Fibroblast of skin of back (primary cell): ENCODE data around the gene IL17RC.
"Not testable (repeated sequence)": the region's sequence is repeated elsewhere in the genome, so short reads cannot be mapped to it uniquely, and the experiment has no call there.

Experiments used
- DNase-seq: peaks from one replicate; pipeline ENCODE4 v3.0.0-alpha.2; 2013

Gene IL17RC

DNA sequence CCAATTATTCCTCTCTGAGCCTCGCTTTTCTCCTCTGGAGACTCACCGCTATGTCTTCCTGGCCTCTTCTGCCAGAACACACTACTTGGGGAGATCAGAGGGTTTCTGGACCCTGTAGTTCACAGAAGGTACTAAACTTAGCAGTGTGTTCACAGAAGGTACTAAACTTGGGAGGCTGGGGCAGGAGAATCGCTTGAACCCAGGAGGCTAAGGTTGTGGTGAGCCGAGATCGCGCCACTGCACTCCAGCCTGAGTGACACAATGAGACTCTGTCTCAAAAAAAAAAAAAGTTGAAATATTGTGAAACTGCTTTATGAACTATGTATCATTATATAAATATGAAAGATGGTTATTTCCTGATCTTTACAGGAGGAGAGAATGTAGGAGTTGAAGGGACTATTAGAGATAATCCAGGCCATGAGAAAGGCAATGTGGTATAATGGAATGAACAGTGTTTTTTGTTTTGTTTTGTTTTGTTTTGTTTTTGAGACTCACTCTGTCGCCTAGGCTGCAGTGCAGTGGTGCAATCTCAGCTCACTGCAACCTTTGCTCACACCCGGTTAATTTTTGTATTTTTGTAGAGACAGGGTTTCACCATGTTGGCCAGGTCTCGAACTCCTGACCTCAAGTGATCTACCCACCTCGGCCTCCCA lies 20.0 kb upstream of the IL17RC start:
- DNase-seq, result peak; percentile 38

DNA sequence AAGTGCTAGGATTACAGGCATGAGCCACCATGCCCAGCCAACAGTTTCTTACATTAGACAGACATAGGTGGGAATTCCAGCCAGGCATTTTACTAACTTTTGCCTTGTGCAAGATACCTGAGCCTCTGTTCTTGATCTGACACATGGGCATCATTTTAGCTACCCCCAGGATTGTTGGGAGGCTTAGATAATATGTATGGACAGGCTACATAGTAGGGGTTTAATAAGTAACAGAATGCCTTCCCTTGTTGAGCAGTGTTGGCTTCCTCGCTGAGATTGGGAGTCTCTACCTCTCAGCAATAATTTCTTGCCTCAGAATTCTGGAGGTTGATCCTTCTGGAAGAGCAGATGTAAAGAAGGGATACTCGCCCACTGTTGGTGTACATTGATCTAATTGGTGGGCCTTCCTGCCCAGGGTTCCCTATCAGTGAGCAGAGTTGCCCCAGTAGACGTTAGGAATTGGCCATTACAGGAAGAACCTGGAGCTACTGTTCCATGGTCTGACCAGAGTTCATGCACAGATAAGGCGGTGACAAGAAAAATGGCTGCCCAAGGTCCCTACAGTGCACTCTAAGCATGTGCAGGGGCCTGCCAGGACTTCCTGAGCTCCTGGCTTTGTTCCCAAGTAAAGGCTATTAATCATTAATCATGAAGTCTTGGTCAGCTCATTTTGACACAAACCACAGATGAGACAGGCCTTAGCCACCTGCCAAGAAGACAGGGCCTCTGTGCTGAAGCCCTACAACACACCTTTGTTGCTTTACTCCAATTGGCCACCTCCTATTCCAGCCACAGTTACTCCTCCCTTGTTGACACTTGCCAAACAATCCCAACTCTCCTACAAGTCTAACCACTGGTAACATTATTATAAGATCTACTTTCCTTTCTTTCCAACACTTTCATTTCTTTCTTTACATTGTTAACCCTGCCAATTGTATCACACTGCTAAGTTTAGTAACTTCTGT lies 19.2 kb upstream of the IL17RC start:
- DNase-seq, result peak; percentile 32

DNA sequence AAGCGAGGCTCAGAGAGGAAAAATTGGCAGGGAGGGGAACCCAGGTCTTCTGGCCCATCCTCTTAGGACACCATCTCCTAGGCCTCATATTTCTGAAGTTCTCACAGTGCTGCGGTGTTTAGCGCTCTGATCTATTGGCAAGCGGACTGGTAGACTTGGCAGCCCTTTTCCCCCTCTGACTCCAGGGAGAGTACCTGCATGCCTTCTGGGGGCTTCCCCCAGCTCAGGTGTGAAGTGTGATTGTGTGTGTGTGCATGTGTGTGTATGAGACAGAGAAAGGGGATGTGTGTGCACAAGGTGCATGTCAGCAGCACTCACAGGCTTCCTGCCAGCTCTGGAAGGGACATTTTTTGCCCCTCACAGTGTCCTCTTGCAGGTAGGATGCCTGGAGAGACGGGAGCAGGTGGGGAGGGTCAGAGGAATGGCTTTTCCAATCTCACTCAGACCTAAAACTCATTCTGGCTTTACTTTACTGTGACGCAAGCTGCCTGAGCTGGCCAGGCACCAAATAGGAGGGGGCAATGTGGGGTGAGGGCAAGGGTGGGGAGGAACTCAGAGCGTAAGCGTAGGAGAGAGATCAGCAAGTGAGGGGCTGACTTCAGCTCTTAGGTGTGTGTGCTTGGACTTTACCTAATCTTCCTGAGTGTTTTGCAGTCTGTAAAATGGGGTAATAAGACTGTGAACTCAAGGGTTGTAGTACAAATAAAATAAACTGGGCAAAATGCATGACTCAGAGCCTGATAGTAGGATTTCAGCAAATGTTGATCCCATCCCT lies 18.2 kb upstream of the IL17RC start:
- no peak for DNase-seq

DNA sequence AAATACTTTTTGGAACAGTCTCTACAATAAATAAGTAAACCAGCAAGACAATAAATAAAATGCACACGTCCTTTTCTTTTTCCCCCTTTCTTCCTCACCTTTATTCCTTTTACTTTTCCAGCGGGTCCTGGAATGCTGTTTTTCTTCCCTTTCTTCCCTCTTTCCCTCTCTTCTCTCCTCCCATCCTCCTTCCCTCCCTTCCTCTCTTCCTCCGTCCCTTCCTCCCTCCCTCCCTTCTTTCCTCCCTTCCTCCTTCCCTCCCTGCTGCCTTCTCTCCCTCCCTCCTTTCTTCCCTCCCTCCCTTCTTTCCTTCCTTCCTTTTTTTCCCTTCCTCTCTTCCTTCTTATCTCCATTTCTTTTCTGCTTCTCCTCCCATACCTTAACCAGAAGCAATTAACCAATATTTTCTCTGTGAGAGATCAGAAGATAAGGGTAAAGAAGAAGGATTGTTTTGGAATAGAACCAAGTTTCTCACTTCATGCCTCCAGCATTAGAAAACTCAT lies 17.6 kb upstream of the IL17RC start:
- no peak for DNase-seq

DNA sequence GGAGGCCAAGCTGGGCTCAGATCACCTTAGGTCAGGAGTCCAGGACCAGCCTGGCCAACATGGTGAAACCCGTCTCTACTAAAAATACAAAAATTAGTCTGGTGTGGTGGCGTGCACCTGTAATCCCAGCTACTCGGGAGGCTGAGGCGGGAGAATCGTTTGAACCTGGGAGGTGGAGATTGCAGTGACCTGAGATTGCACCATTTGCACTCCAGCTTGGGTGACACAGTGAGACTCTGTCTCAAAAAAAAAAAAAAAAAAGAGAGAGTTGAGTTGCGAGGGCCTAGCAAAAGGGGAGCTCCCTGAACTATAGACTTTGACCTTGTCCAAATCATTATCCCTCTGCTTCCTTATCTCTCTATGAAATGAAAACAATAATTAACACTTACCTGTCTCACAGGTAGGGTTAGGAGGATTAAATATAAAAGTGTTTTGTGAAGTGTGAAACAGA lies 15.9 kb upstream of the IL17RC start:
- DNase-seq, result not testable (repeated sequence)

DNA sequence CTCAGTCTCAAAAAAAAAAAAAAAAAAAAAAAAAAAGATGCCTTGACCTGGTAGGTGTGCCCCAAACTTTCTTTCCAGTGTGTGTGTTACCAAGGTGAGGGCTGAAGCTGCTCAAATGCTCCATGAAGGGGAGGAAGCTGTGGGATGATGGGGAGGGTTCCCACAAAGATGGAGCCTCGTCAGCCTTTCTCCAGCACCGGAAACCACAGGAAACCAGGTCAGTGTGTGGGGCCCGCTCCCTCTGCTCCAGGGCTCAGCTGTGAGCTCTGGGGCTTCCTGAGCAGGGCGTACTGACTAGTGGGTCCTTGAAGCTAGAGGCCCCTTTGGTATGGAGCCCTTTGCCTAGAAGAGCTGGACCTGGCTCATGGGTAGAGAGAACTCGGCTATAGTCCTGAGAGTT lies 14.9 kb upstream of the IL17RC start:
- DNase-seq, result no peak

DNA sequence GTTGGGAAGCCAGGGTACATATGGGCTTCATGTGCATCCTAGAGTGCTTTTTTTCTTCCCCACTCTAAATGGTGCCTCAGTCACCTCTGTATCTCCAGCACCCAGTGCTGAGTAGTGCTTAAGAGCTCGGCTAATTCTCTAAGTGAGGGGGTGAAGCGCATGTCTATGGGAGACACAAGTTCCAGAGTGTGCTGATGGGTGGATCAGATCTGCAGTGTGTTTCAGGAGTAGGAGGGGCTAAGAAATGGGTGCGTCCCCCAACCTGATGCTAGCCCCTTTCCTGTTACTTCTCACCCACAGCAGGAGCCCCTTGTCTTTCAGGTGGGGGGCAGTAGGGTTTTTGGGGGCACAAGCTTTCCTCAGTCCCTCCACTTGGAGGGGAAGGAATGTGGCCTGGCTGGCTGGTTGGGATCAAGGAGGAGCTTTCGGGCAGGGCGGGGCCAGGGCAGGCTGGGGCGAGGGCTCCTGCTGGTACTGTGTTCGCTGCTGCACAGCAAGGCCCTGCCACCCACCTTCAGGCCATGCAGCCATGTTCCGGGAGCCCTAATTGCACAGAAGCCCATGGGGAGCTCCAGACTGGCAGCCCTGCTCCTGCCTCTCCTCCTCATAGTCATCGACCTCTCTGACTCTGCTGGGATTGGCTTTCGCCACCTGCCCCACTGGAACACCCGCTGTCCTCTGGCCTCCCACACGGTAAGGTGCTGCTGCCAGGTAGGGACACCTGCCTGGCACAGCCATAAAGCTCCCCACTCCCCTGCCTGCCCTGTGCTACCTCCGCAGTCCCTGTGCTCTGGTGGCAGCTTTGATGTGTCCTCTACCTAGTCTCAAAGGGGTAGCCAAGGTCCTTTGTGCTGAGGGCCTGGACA lies 14.3 kb upstream of the IL17RC start, which contains the start of gene IL17RE:
Gene IL17RE, plus strand, starts transcription at position 477 of the 866 bp plus-strand sequence. Its CDS starts 85 bp downstream, at position 562.
- peak; percentile 26 for DNase-seq

DNA sequence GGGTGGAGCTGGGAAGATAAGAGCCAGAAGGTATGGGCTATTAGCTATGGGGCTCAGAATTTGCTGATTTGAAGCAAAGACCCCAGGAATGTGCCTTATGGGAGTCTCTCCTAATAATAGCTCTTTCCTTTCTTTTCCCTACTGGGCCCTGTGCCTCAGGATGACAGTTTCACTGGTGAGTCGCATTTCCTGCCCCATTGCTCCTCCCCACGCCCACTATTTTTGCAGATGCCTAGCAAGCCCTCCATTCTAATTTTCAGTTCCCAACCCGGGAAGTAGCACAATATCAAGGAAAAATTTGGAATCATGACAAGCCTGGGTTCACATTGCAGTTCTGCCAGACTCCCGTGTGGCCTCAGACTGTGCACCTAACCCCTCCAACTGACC lies 13.7 kb upstream of the IL17RC start:
- DNase-seq, result peak; percentile 78

DNA sequence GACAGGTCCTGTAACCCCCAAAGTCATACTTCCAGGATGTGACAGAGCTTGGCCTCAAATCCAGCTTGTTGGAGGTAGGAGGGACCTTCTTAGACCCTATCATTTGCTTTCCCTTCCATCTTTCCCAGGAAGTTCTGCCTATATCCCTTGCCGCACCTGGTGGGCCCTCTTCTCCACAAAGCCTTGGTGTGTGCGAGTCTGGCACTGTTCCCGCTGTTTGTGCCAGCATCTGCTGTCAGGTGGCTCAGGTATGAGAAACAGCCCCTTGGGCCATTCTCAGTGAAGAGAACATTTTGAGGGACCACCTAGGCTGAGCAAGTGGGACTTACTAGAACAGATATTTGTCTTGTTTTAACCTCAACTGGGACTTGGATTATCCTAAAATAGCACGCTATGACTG lies 13.0 kb upstream of the IL17RC start:
- DNase-seq, result no peak

DNA sequence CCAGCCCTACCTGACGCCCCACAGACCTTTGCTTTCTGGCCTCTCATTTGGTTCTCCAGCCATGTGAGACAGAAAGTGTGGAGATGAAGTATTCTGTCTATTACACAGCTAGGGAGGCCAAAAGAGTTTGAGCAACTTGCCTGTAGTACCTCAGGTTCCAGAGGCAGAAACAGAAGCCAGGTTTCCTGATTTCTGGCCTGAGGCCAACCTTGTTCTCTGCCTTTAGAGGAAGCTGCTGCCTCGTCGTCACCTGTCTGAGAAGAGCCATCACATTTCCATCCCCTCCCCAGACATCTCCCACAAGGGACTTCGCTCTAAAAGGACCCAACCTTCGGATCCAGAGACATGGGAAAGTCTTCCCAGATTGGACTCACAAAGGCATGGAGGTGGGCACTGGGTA lies 10.4 kb upstream of the IL17RC start:
- no peak for DNase-seq

DNA sequence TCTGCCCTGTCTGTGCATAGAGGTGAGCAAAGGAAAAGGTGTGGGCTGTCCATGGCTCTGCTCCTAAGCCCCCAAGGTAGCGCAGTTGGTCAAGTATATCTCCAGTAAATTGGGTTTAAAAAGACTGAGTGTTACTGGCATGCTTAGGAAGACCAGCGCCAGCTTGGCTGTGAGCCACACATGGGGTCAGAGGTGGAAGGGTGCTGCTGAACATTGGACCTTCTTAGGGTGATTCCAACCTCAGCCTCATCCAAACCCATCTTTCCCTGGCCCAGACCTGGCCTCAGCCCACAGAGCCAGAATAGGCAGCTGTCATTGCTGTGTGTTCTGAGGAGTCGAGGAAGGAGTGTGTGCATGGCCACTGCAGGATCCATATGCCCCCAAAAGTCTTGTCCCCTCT lies 8.6 kb upstream of the IL17RC start:
- no peak for DNase-seq

DNA sequence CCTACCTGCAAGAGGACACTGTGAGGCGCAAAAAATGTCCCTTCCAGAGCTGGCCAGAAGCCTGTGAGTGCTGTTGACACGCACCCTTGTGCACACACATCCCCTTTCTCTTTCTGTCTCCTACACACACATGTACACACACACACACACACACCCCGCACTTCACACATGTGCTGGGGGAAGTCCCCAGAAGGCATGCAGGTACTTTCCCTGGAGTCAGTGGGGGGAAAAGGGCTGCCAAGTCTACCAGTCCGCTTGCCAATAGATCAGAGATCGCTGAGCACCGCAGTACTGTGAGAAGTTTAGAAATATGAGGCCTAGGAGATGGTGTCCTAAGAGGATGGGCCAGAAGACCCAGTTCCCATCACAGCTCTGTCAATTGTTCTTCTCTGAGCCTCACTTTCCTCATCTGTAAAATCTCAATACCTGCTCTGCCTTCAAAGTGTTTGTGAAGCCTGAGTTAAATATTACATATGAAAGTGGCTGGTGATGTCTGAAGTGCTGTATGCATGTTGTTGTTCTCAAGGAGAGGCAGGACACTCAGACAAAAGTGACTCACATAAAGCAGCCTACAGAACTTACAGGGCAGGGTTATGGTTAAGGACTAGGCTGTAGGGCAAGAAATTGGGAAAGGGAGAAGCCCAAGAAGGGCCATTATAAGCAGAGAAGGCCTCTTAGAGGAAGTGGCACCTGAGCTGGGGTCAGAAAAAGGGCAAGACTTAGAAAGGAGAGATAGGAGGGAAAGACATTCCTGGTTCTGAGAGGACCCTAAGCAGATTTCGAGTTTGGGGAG lies 7.5 kb upstream of the IL17RC start:
- DNase-seq, result no peak

DNA sequence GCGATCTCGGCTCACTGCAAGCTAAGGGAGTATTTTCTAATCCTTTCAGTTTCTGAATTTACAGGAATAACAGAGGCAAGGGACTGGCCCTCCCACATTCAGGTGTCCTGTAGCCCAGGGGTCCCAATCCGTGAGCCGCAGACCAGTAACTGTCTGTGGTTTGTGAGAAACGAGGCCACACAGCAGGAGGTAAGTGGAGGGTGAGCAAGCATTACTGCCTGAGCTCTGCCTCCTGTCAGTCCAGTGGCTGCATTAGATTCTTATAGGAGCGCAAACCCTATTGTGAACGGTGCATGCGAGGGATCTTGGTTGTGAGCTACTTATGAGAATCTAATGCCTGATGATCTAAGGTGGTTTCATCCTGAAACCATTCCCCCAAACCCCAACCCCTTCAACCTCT lies 5.0 kb upstream of the IL17RC start:
- no peak for DNase-seq

DNA sequence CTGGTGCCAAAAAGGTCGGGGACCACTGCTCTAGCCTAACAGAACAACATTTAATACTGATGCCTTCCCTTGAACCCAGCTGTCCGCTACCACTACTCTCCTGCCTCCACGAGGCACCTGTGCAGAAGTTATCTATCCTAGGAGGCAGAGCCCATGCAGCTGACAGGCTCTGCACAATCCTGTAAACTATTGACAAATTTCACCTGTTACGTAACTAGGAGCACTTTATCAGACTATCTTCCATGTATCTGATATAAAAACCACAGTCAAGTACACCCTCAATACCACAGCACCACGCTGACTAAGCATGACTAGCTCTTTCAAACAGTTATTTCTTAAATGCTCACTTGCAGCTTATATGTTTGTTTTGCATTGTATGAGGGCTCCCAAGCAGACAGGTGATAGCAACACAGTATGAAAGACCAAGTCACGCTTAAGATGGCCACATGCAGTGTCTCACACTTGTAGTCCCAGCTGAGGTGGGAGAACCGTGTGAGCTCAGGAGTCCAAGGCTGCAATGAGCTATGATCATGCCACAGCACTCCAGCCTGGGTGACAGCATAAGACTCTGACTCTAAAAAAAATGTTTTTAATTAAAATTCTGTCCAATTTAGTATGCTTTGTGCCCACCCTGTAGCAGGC lies 4.5 kb upstream of the IL17RC start:
- DNase-seq, result peak; percentile 7

DNA sequence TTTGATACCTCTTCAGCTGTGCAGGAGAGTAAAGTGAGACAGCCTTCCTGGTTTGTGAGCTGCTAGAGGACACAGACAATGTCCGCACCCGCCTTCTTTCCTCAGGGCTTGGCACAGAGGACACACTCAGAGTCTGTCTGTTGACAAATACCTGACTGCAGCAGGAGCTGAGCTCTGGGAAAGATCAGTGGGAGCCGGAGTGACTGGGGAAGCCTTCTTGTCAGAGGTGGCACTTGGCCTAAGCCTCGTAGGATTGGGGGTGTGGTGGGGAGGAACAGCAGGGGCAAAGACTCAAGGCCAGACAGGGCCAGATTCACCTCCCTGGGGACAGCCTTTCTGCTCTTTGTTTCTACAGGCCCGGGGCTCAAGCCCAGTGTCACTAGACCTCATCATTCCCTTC lies 3.3 kb upstream of the IL17RC start:
- no peak for DNase-seq

DNA sequence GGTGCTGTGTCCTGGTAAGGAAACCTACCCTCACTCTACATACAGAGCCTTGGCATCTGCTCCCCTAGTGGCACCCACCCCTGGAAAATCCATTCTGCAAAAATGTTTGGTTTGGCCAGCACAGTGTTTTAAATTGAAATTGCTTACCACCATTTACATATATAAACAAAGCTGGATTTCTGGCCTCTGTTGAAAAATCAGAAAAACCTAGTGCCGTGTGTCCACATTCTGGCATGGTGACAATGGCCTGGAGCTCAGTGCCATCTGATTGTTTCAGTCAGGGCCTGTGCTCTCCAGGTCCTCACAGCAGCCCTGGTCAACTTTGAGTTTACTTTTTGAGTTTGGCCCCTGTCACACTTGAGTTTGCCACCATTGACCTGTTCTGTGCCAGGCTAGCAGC lies 2.9 kb upstream of the IL17RC start:
- DNase-seq, result no peak

DNA sequence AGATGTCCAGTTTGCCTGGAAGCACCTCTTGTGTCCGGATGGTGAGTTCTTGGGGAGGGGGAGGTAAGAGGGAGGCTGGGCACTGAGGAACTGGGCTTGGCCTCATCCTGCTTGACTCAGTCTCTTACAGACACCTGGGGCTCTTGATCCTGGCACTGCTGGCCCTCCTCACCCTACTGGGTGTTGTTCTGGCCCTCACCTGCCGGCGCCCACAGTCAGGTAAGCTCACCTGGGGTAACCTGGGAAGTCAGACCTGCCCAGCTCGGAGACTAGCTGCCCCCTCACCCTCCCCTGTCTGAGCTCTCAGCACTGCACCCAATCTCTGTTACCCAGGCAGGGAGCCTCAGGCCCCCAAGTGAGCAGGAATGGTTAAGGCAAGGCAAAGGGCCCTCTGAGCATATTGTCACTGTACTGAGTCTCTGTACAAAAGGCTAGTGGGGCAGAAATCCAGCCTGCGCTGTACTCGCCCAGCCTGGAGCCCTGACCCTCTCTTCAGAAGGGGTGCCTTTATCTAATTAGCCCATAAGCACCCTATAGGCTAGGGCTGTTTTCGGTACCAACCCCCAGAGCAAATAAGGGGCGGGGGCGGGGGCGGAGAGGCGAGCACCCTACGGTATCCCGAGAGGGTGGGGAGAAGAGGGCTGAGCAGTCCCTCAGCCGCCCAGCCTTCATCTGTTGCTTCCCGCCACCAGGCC lies 2.2 kb upstream of the IL17RC start:
- DNase-seq, result no peak

DNA sequence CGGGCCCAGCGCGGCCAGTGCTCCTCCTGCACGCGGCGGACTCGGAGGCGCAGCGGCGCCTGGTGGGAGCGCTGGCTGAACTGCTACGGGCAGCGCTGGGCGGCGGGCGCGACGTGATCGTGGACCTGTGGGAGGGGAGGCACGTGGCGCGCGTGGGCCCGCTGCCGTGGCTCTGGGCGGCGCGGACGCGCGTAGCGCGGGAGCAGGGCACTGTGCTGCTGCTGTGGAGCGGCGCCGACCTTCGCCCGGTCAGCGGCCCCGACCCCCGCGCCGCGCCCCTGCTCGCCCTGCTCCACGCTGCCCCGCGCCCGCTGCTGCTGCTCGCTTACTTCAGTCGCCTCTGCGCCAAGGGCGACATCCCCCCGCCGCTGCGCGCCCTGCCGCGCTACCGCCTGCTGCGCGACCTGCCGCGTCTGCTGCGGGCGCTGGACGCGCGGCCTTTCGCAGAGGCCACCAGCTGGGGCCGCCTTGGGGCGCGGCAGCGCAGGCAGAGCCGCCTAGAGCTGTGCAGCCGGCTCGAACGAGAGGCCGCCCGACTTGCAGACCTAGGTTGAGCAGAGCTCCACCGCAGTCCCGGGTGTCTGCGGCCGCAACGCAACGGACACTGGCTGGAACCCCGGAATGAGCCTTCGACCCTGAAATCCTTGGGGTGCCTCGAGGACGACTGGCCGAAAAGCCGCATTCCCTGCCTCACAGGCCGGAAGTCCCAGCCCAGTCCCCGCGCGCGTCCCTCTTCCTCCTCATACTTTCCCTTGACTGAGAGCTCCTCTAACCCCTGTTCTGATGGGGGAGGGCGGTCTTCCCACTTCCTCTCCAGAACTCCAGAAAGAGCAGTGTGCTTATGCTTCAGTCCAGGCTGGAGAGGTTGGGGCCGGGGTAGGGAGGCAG lies 1.4 kb upstream of the IL17RC start:
- DNase-seq, result peak; percentile 81

DNA sequence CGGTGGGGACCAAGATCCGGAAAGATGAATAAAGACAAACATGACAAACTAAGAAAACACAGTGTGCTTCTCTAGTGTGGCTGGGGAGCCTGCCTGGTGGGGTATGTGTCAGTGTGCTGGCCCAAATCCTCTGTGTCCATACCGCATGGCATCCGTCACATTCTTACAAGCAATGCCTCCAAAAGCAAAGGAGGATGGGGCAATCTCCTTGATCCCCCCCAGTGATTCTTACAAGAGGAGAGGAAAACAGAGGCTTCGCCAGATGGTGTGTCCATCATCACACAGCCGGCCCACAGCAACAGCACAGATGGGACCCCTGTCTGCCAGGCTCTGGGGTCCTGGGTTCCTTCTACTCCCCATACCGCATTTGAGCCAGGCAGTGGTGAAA lies 558 bp upstream of the IL17RC start:
- DNase-seq, result peak; percentile 81
